Tibial nerve (tissue), 4 donors: ENCODE data around the gene UTY.

ENCODE experiments used
- CTCF ChIP-seq, 5 experiments: fragments of 200-600 bp in 3 of 5; fragments of 450-650 bp in 2 of 5; sonication (generic) in 3 of 5; IDR thresholded peaks; one replicate each; pipeline ENCODE4 v1.5.1; 2016 to 2019; ENCODE audit warnings: antibody characterized with exemption in 5 of 5, mild to moderate bottlenecking in 3 of 5, moderate library complexity in 2 of 5
- EP300 ChIP-seq, 2 donors: sonication (generic); formaldehyde crosslinking; IDR thresholded peaks; one replicate each; pipeline ENCODE4 v1.6.1; 2017; ENCODE audit warnings: antibody characterized with exemption in 2 of 2, mild to moderate bottlenecking in 1 of 2
- POLR2A ChIP-seq, 2 donors: fragments of 450-650 bp; IDR thresholded peaks; one replicate each; pipeline ENCODE4 v1.6.1; 2017; ENCODE audit warnings: antibody characterized with exemption in 2 of 2, mild to moderate bottlenecking in 2 of 2, moderate library complexity in 2 of 2

DNA sequence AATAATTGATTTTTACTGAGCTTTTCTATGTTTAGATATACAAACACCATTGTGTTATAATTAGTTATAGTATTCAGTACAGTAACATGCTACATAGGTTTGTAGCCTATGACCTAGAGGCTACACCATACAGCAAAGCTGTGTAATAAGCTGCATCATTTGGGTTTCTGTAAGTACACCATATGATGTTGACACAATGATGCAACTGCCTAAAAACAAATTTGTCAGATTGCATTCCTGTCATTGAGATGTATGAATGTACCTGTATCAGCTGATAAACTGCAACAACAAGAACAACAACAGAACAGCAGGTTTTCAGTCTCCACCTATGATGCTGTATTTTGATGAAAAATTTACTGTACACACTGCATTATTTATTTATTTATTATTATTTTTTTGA, 64.3 kb downstream of the UTY start:
- TF ChIP-seq CTCF (IDR thresholded peaks at IDR 0.05) (no peak), POLR2A (IDR thresholded peaks at IDR 0.05) (no peak), EP300 (IDR thresholded peaks at IDR 0.05) (no peak)
